Measurements from ENCODE around the gene HES5. TPM values are rescaled to one million over a fixed set of nuclear protein-coding genes. Genes with fewer than 3 reads are reported as not detected.
A peak's percentile ranks its signal among the peaks of the same experiment; 100 is the strongest.

HES5 gene
- total RNA-seq, 6 experiments from 2014 or later = 0.18 to 0.25 TPM; not detected in 4

GRCh38 chr1:2530513-2531361 is 674 bp upstream of the HES5 start:
- no peaks in the 10 kb centered on the region for H3K27me3 ChIP-seq
- peak in 1 of 4 donors; percentile 4 for ATAC-seq
- no peak overlapping the region for H3K27ac ChIP-seq
- 100% methylated on average over 1 of the region's 30 CpGs for WGBS (ENCODE audit: insufficient coverage, low coverage, low lambda C conversion rate, missing lambda C conversion rate)
- H3K9me3 ChIP-seq = no peaks in the 10 kb centered on the region
- no peaks in the 10 kb centered on the region for H3K36me3 ChIP-seq
- intact Hi-C loops (cut with DNase I) = no loop called here
- H3K4me1 ChIP-seq = peaks cover 0 to 45% (median 19%) of the 10 kb centered on the region in 4 donors
- peak in 1 of 3 donors; percentile 67 for DNase-seq
- TF ChIP-seq, protein P1, sequence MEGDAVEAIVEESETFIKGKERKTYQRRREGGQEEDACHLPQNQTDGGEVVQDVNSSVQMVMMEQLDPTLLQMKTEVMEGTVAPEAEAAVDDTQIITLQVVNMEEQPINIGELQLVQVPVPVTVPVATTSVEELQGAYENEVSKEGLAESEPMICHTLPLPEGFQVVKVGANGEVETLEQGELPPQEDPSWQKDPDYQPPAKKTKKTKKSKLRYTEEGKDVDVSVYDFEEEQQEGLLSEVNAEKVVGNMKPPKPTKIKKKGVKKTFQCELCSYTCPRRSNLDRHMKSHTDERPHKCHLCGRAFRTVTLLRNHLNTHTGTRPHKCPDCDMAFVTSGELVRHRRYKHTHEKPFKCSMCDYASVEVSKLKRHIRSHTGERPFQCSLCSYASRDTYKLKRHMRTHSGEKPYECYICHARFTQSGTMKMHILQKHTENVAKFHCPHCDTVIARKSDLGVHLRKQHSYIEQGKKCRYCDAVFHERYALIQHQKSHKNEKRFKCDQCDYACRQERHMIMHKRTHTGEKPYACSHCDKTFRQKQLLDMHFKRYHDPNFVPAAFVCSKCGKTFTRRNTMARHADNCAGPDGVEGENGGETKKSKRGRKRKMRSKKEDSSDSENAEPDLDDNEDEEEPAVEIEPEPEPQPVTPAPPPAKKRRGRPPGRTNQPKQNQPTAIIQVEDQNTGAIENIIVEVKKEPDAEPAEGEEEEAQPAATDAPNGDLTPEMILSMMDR (IDR thresholded peaks at IDR 0.05) = peak in 1 of 4 donors; percentile 26
- TF ChIP-seq POLR2A (IDR thresholded peaks at IDR 0.05) = no peak
- peak overlapping the region in 2 of 3 donors; percentile 23 to 26 for H3K4me3 ChIP-seq

- no peak for TF ChIP-seq POLR2A (IDR thresholded peaks at IDR 0.05)
- TF ChIP-seq, protein P1 (IDR thresholded peaks at IDR 0.05) = peak in 2 of 4 donors; percentile 5 to 33
- intact Hi-C loops (cut with DNase I) = no loop called here
Measured at GRCh38 chr1:2528966-2529783, 888 bp downstream of the HES5 start.

DNA sequence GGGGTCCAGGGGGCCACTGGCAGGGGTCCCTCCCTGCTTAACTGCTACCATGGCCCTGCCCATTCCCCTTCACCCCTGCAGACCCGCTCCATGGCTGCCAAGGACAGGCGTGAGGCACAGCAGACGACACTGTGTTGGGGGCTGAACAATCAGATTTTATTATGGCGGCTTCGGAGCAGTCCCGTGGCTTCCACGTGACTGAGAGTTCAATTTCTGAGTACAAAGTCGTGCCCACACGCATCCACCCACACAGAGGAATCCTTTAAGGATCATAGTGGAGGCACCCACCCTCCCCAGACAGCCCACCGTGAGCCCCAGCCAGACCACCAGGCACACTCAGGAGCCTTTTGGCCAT is 1.5 kb downstream of the HES5 start:
- H3K4me3 ChIP-seq = peak overlapping the region in 2 of 3 donors; percentile 26 to 28
- no peak for ATAC-seq
- H3K4me1 ChIP-seq = peaks cover 0 to 64% (median 34%) of the 10 kb centered on the region in 4 donors

More at GRCh38 chr1:2528966-2529783, 888 bp downstream of the HES5 start:
- peak; percentile 66 to 83 (median 70) for DNase-seq
- Histone ChIP-seq H3K27me3 (no peaks in the 10 kb centered on the region), H3K4me1 (peaks cover 0 to 58% (median 31%) of the 10 kb centered on the region in 4 donors), H3K27ac (peak overlapping the region; percentile 22 to 80 (median 65)), H3K9me3 (no peaks in the 10 kb centered on the region), H3K36me3 (no peaks in the 10 kb centered on the region), H3K4me3 (peak overlapping the region in 2 of 3 donors; percentile 26 to 28)
- ATAC-seq = peak; percentile 5 to 45 (median 25)
- WGBS (ENCODE audit: insufficient coverage, low coverage, low lambda C conversion rate, missing lambda C conversion rate) = 0% methylated on average over 1 of the region's 84 CpGs

DNA sequence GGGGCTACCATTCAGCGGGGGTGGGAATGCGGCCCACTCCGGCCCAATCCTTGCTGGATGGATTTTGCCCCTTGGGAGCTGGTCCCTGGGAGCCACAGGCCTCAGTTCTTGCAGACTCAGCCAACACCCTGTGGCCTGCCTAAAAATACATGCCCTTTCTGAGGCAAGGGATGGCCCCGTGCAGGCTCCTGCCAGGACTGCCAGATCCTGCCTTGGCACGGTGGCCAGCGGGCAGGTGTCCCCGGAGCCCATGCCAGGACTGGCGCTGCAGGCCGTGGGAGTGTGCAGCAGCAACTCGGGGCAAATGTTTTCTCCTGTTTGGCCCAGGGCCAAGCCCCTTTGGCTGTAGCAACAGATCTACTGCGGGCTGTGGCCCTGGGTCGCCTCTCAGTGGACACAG is 2.0 kb downstream of the HES5 start:
- DNase-seq = peak; percentile 86 to 96 (median 96)
- Histone ChIP-seq H3K4me3 (no peak overlapping the region), H3K27ac (peak overlapping the region in 2 of 3 donors; percentile 66 to 80), H3K27me3 (no peaks in the 10 kb centered on the region), H3K9me3 (no peaks in the 10 kb centered on the region), H3K36me3 (no peaks in the 10 kb centered on the region), H3K4me1 (peaks cover 0 to 70% (median 36%) of the 10 kb centered on the region in 4 donors)
- peak; percentile 54 to 71 (median 68) for ATAC-seq
- intact Hi-C loops (cut with DNase I) = no loop called here
- WGBS (ENCODE audit: insufficient coverage, low coverage, low lambda C conversion rate, missing lambda C conversion rate) = 20% methylated on average over 1 of the region's 12 CpGs
- TF ChIP-seq, protein P1 (IDR thresholded peaks at IDR 0.05) = peak in 1 of 4 donors; percentile 7
- TF ChIP-seq POLR2A (IDR thresholded peaks at IDR 0.05) = no peak

More for the DNA sequence above, 1.5 kb downstream of the HES5 start:
- DNase-seq = no peak
- TF ChIP-seq POLR2A (IDR thresholded peaks at IDR 0.05) = no peak
- Histone ChIP-seq H3K36me3 (no peaks in the 10 kb centered on the region), H3K9me3 (no peaks in the 10 kb centered on the region), H3K27me3 (no peaks in the 10 kb centered on the region), H3K27ac (peak overlapping the region; percentile 22 to 80 (median 65))
- 12% methylated on average over 3 of the region's 10 CpGs for WGBS (ENCODE audit: insufficient coverage, low coverage, low lambda C conversion rate, missing lambda C conversion rate)
- intact Hi-C loops (cut with DNase I) = no loop called here
